NCI-H2029 treated with DMSO at 0.1 percent for 48 hours (cell line): ENCODE data around the gene ATXN7L2.

Experiments
- DNase-seq: peaks from one replicate; lab custom pipeline; 2025; lab: John Stamatoyannopoulos, UW

The ATXN7L2 gene

GRCh38 chr1:109499081-109499480 is 15.4 kb downstream of the ATXN7L2 start:
- no peak for DNase-seq

- no peak for DNase-seq
Observed at GRCh38 chr1:109499661-109500536, 16.2 kb downstream of the ATXN7L2 start.

GRCh38 chr1:109500941-109501381 is 17.3 kb downstream of the ATXN7L2 start:
- no peak for DNase-seq

- DNase-seq = no peak
Observed at GRCh38 chr1:109501644-109502363, 18.1 kb downstream of the ATXN7L2 start.

GRCh38 chr1:109502364-109502851 is 18.7 kb downstream of the ATXN7L2 start:
- no peak for DNase-seq

GRCh38 chr1:109503935-109504334 is 20.2 kb downstream of the ATXN7L2 start:
- no peak for DNase-seq

GRCh38 chr1:109504974-109505373 is 21.3 kb downstream of the ATXN7L2 start:
- no peak for DNase-seq

GRCh38 chr1:109508001-109508872 is 24.5 kb downstream of the ATXN7L2 start:
- DNase-seq = no peak

- no peak for DNase-seq
Observed at GRCh38 chr1:109508873-109509175, 25.1 kb downstream of the ATXN7L2 start.

- DNase-seq = no peak
Observed at GRCh38 chr1:109509176-109510134, 25.8 kb downstream of the ATXN7L2 start, which contains the start of gene AMIGO1. Gene AMIGO1, minus strand, starts transcription at chr1:109509727. Its CDS starts 815 bp downstream, at chr1:109508912.

- DNase-seq = no peak
Observed at GRCh38 chr1:109513110-109513710, 29.5 kb downstream of the ATXN7L2 start.

- DNase-seq = no peak
Observed at GRCh38 chr1:109514846-109515245, 31.1 kb downstream of the ATXN7L2 start.

- no peak for DNase-seq
Observed at GRCh38 chr1:109516872-109517271, 33.2 kb downstream of the ATXN7L2 start.

- DNase-seq = no peak
Observed at GRCh38 chr1:109517337-109517736, 33.6 kb downstream of the ATXN7L2 start.

- no peak for DNase-seq
Observed at GRCh38 chr1:109521002-109521951, 37.6 kb downstream of the ATXN7L2 start.

GRCh38 chr1:109522026-109522425 is 38.3 kb downstream of the ATXN7L2 start:
- no peak for DNase-seq

- no peak for DNase-seq
Observed at GRCh38 chr1:109523706-109524105, 40.0 kb downstream of the ATXN7L2 start.

- no peak for DNase-seq
Observed at GRCh38 chr1:109527098-109527811, 43.5 kb downstream of the ATXN7L2 start.
